A549 (cell line): ENCODE results near the gene ARHGAP44. TPM values are rescaled to one million over a fixed set of nuclear protein-coding genes. Genes with fewer than 3 reads are reported as not detected.

Source experiments
- ATAC-seq, 2 experiments: fragments of 200-7000 bp in 1 of 2; fragments of >200 bp in 1 of 2; cut with Nextera tagmentation in 1 of 2; cut with Tn5 transposase in 1 of 2; 3 replicates each; pipeline versions ENCODE4 v1.8.0 to v1.9.1; 2018 to 2020; ENCODE audit warnings: mild to moderate bottlenecking in 1 of 2, moderate library complexity in 1 of 2
- CTCF ChIA-PET: fragments of 300-600 bp; sonication (Branson Sonifier 250); formaldehyde crosslinking; extraction: SDS; loops from one replicate; lab custom pipeline; 2021; ENCODE audit warnings: antibody characterized with exemption, inconsistent platforms; lab: Yijun Ruan, JAX
- POLR2A ChIA-PET: fragments of 350-600 bp; formaldehyde crosslinking; extraction: SDS; loops from one replicate; lab custom pipeline; 2021; ENCODE audit warnings: antibody characterized with exemption, inconsistent platforms; lab: Yijun Ruan, JAX
- DNase-seq, 2 experiments: peaks; one replicate each; pipeline versions ENCODE4 v3.0.0 to v3.0.0-alpha.2; 2011 to 2016; ENCODE audit warnings: low read depth in 1 of 2, low spot score in 1 of 2
- FAIRE-seq: peaks from 2 replicates; lab custom pipeline; 2011; peaks lifted over from hg19 to GRCh38; lab: Jason Lieb, UNC
- H3K27ac ChIP-seq, 2 experiments: fragments of >200 bp; sonication (Bioruptor Twin); formaldehyde crosslinking; 3 replicates each; pipeline ENCODE4 v1.5.1; 2016 to 2017
- H3K4me1 ChIP-seq: fragments of >200 bp; sonication (Bioruptor Twin); formaldehyde crosslinking; 3 replicates; pipeline ENCODE4 v1.6.1; 2016
- H3K4me2 ChIP-seq: fragments of >200 bp; sonication (Bioruptor Twin); formaldehyde crosslinking; 3 replicates; pipeline ENCODE4 v1.6.1; 2016
- H3K4me3 ChIP-seq: fragments of >200 bp; sonication (Bioruptor Twin); formaldehyde crosslinking; 3 replicates; pipeline ENCODE4 v1.5.1; 2016
- H3K9me3 ChIP-seq: fragments of >200 bp; sonication (Bioruptor Twin); formaldehyde crosslinking; 3 replicates; pipeline ENCODE4 v1.6.1; 2016
- BCL3 ChIP-seq: fragments of >200 bp; sonication (Bioruptor Twin); formaldehyde crosslinking; IDR thresholded peaks from 3 replicates; pipeline ENCODE4 v1.6.1; 2016
- BHLHE40 ChIP-seq: IDR thresholded peaks from 2 replicates; pipeline ENCODE4 v1.6.1; 2012; ENCODE audit warnings: low read depth, low read length, inconsistent platforms
- CEBPB ChIP-seq, 2 experiments: fragments of >200 bp in 1 of 2; sonication (Bioruptor Twin) in 1 of 2; formaldehyde crosslinking in 1 of 2; IDR thresholded peaks; 2 replicates each; pipeline ENCODE4 v1.6.1; 2012 to 2016
- CHD2 ChIP-seq: fragments of 150-350 bp; IDR thresholded peaks from 2 replicates; pipeline ENCODE4 v1.6.1; 2014; ENCODE audit warnings: low read length; ENCODE audit not compliant: partially characterized antibody
- CTCF ChIP-seq: fragments of >200 bp; sonication (Bioruptor Twin); formaldehyde crosslinking; IDR thresholded peaks from 3 replicates; pipeline ENCODE4 v1.5.1; 2016
- FOXS1 ChIP-seq: fragments of 250-450 bp; sonication (Bioruptor Pico); IDR thresholded peaks from 2 replicates; pipeline ENCODE4 v1.5.0; 2020; ENCODE audit warnings: mild to moderate bottlenecking, moderate library complexity
- HES2 ChIP-seq: fragments of >200 bp; sonication (Bioruptor Twin); formaldehyde crosslinking; IDR thresholded peaks from 2 replicates; pipeline ENCODE4 v1.6.1; 2016
- JUN ChIP-seq, 2 experiments: fragments of >200 bp; sonication (Bioruptor Twin); formaldehyde crosslinking; IDR thresholded peaks; 2 replicates in 1 of 2; 3 replicates in 1 of 2; pipeline ENCODE4 v1.6.1; 2016 to 2017
- KDM5A ChIP-seq: fragments of 200-600 bp; sonication (generic); IDR thresholded peaks from 2 replicates; pipeline ENCODE4 v1.6.1; 2016; ENCODE audit warnings: antibody characterized with exemption, mild to moderate bottlenecking
- MAX ChIP-seq: IDR thresholded peaks from 2 replicates; pipeline ENCODE4 v1.6.1; 2012
- MAZ ChIP-seq: fragments of 150-350 bp; IDR thresholded peaks from 2 replicates; pipeline ENCODE4 v1.6.1; 2014; ENCODE audit warnings: antibody characterized with exemption, low read depth, low read length, borderline replicate concordance
- POLR2A ChIP-seq: IDR thresholded peaks from 2 replicates; pipeline ENCODE4 v1.6.1; 2012; ENCODE audit warnings: mild to moderate bottlenecking, low read length
- POLR2AphosphoS2 ChIP-seq: conservative IDR thresholded peaks from 2 replicates; pipeline ENCODE4 v1.6.1; 2012; ENCODE audit warnings: low read length, improper control_type of control experiment, inconsistent platforms
- REST ChIP-seq: fragments of 200-600 bp; sonication (generic); IDR thresholded peaks from 2 replicates; pipeline ENCODE4 v1.6.1; 2016; ENCODE audit warnings: antibody characterized with exemption, mild to moderate bottlenecking, moderate library complexity
- SREBF2 ChIP-seq: fragments of 450-650 bp; IDR thresholded peaks from 2 replicates; pipeline ENCODE4 v1.6.1; 2014; ENCODE audit warnings: mild to moderate bottlenecking, moderate library complexity
- TFCP2L1 ChIP-seq: fragments of 250-450 bp; sonication (Bioruptor Pico); IDR thresholded peaks from 2 replicates; pipeline ENCODE4 v1.5.0; 2021; ENCODE audit warnings: mild to moderate bottlenecking
- TP53 ChIP-seq: fragments of 250-450 bp; sonication (Bioruptor Pico); IDR thresholded peaks from 2 replicates; pipeline ENCODE4 v1.5.0; 2021; ENCODE audit warnings: mild to moderate bottlenecking, moderate library complexity
- WGBS: methylation state at CpG from one replicate; pipeline ENCODE4 v1.1.6; 2017; ENCODE audit errors: missing lambda C conversion rate; 5-methylcytosine and 5-hydroxymethylcytosine counted together
- polyA plus RNA-seq, 4 experiments: library from polyadenylated mRNA; depleted of rRNA in 3 of 4; stranded (reverse); fragments of >200 nt; fragmentation: RNase III in 1 of 4; extraction: RNeasy Plus Mini Kit Qiagen cat#74134 plus additional on column Dnase treatment in 1 of 4; gene quantifications; 2 replicates in 3 of 4; 3 replicates in 1 of 4; pipeline ENCODE4 v1.2.3, GENCODE V29; 2011 to 2017

The ARHGAP44 gene
- polyA plus RNA-seq, 2 of the 4 experiments (the other 2 are of a cell fraction): 4.1 to 4.2 TPM

DNA sequence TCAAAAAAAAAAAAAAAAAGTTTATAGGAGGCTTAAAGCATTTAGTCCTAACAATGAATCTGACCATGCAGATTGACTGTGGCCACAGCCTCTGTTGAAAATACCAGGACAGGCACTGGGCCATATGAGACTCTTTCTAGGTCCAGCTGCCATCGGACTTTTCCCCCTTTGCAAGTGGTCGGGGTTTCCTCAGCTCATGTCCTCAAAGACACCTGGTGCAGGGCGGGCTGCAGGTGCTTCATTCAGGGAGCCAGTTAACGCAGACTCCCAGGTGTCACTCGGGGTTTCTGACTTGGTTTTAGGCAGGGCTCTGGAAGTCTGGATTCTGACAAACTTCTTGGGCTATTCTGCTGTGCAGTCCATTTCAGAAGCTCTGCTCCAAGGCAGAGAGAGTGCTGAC lies 207.6 kb downstream of the ARHGAP44 start:
- ChIA-PET POLR2A (no interaction called here), CTCF (interaction anchor here (0.6 to 2.5 kb wide), 9 partner anchors 8 to 497 kb away, joined by 3 to 7 read pairs (median 4); no protein-coding TSS in a partner anchor)
- Histone ChIP-seq H3K4me1 (no peaks in the 10 kb centered on the region), H3K4me2 (no peak overlapping the region), H3K9me3 (no peaks in the 10 kb centered on the region)
- ATAC-seq (no peak), DNase-seq (no peak)
- no peak for TF ChIP-seq MAX
- no peak for TF ChIP-seq POLR2A
- TF ChIP-seq, all 56 proteins: peak for 0
- WGBS: 76% methylated on average over 5 of the region's 5 CpGs
- Histone ChIP-seq H3K4me3 (no peak overlapping the region), H3K27ac (no peak overlapping the region)
- FAIRE-seq: no peak

DNA sequence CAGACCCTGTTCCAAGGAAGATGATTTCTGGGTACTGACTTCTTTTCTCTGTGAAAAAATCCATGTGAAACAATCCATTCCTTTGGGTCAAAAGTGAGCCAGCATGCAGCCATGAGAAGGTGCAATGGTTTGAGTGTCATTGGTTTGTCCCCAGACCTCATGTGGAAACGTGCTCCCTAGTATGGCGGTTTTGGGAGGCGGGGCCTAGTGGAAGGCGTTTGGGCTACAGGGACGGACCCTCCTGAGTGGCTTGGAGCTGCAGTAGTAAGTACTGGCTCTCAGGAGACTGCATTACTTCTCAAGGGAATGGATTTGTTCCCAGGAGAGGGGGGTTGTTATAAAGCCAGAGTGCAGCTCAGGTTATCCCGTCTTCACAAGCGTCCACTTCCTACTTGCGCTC lies 209.2 kb downstream of the ARHGAP44 start:
- H3K27ac ChIP-seq: no peak overlapping the region
- H3K4me2 ChIP-seq: no peak overlapping the region
- no peaks in the 10 kb centered on the region for H3K4me1 ChIP-seq
- ChIA-PET POLR2A (no interaction called here), CTCF (interaction anchor here (1.0 to 2.5 kb wide), 5 partner anchors 10 to 32 kb away, joined by 3 to 7 read pairs (median 5); no protein-coding TSS in a partner anchor)
- no peak for FAIRE-seq
- no peak overlapping the region for H3K4me3 ChIP-seq
- DNase-seq: no peak
- H3K9me3 ChIP-seq: no peaks in the 10 kb centered on the region
- 91% methylated on average over 8 of the region's 8 CpGs for WGBS
- no peak for TF ChIP-seq POLR2AphosphoS2
- ATAC-seq: no peak

DNA sequence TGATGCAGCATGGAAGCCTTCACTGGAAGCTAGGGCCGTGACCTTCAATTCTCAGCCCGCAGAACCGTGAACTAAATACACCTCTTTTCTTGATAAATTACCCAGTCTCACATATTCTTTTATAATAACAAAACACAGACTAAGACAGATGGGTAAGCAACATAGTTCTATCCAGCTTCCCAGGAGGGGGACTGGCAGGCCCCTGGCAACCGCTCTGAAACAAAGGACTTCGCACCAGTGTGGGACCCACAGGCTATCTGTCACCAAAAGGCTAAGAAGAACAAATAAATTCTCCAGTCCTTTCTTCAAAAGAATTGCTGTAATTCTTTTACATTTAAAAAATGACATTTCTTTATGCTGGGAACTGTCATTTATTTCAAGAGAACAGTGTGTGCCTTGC lies 209.6 kb downstream of the ARHGAP44 start:
- Histone ChIP-seq H3K4me3 (no peak overlapping the region), H3K27ac (no peak overlapping the region), H3K4me1 (no peaks in the 10 kb centered on the region), H3K9me3 (no peaks in the 10 kb centered on the region), H3K4me2 (no peak overlapping the region)
- DNase-seq (no peak), ATAC-seq (no peak), FAIRE-seq (no peak)
- ChIA-PET POLR2A (no interaction called here), CTCF (interaction anchor here (1.0 to 2.5 kb wide), 3 partner anchors 10 to 32 kb away, joined by 3 to 6 read pairs (median 5); no protein-coding TSS in a partner anchor)
- 95% methylated on average over 5 of the region's 5 CpGs for WGBS
- TF ChIP-seq TFCP2L1 (CRISPR knock-in tag): no peak
- TF ChIP-seq BCL3: no peak
- TF ChIP-seq CTCF: no peak
- no peak for TF ChIP-seq HES2
- no peak for TF ChIP-seq POLR2A
- TF ChIP-seq CEBPB (IDR thresholded peaks at IDR 0.05): no peak

- DNase-seq: no peak
- Histone ChIP-seq H3K4me3 (no peak overlapping the region), H3K4me2 (no peak overlapping the region), H3K27ac (no peak overlapping the region), H3K9me3 (no peaks in the 10 kb centered on the region), H3K4me1 (no peaks in the 10 kb centered on the region)
- TF ChIP-seq BHLHE40 (no peak), MAZ (no peak), SREBF2 (no peak), KDM5A (no peak), REST (no peak), CTCF (no peak), FOXS1 (CRISPR knock-in tag) (no peak), JUN (IDR thresholded peaks at IDR 0.05) (no peak), TP53 (CRISPR knock-in tag) (no peak), CHD2 (no peak)
- WGBS: 84% methylated on average over 8 of the region's 8 CpGs
- no peak for ATAC-seq
- POLR2A ChIA-PET: no interaction called here
- FAIRE-seq: no peak
- CTCF ChIA-PET: interaction anchor here (1.1 to 6.9 kb wide), 3 partner anchors 13 to 820 kb away, joined by 4 to 58 read pairs (median 51); no protein-coding TSS in a partner anchor
Observed at GRCh38 chr17:13000561-13000960, 211.3 kb downstream of the ARHGAP44 start.
